K562 (cell line): ENCODE data around the gene MARK2. TPM values are rescaled to one million over a fixed set of nuclear protein-coding genes. Genes with fewer than 3 reads are reported as not detected.

ENCODE experiments used
- ATAC-seq: fragments of 200-7000 bp; cut with Tn5 transposase; 3 replicates; pipeline ENCODE4 v1.9.1; 2020; ENCODE audit warnings: moderate library complexity
- BruUV-seq: library from RNA; stranded (reverse); fragments of 400-500 nt; replicated peaks from 2 replicates; lab custom pipeline; 2021; lab: Mats Ljungman, UMichigan
- CTCF ChIA-PET: fragments of 300-600 bp; formaldehyde crosslinking; extraction: SDS; loops from one replicate; lab custom pipeline; 2021; ENCODE audit warnings: low intra/inter-chr PET ratio; lab: Yijun Ruan, JAX
- POLR2A ChIA-PET: fragments of 300-600, 350-650 bp; sonication (Branson Sonifier 250); formaldehyde crosslinking; extraction: SDS; loops from one replicate; lab custom pipeline; 2021; ENCODE audit warnings: antibody characterized with exemption, inconsistent platforms; lab: Yijun Ruan, JAX
- DNase-seq, 4 experiments: peaks; one replicate each; pipeline versions ENCODE4 v3.0.0 to v3.0.0-alpha.2; 2011 to 2018; ENCODE audit warnings: low spot score in 3 of 4, mixed read lengths in 3 of 4; ENCODE audit errors: extremely low read depth in 1 of 4
- FAIRE-seq: peaks from 2 replicates; lab custom pipeline; 2011; peaks lifted over from hg19 to GRCh38; lab: Jason Lieb, UNC
- H2AFZ ChIP-seq: 2 replicates; pipeline ENCODE4 v1.6.0; 2011; ENCODE audit warnings: low read depth, low read length, control low read depth, inconsistent platforms
- H3K27ac ChIP-seq: fragments of 200-600 bp; 3 replicates; pipeline ENCODE4 v1.8.0; 2011; ENCODE audit warnings: low read depth, mild to moderate bottlenecking, control low read depth, inconsistent platforms, low read length, moderate library complexity, mixed read lengths; ENCODE audit errors: extremely low read depth
- H3K27me3 ChIP-seq, 2 experiments: fragments of 300-600 bp in 1 of 2; 2 replicates in 1 of 2; 3 replicates in 1 of 2; pipeline versions ENCODE4 v1.6.0 to v1.8.0; 2011; ENCODE audit warnings: inconsistent platforms in 2 of 2, low read length in 2 of 2, mild to moderate bottlenecking in 1 of 2, mixed read lengths in 1 of 2, moderate library complexity in 1 of 2; ENCODE audit not compliant: control insufficient read depth in 2 of 2, insufficient read depth in 2 of 2
- H3K36me3 ChIP-seq: fragments of 300-600 bp; 3 replicates; pipeline ENCODE4 v1.8.0; 2011; ENCODE audit warnings: mild to moderate bottlenecking, low read length, inconsistent platforms; ENCODE audit not compliant: control insufficient read depth, insufficient read depth
- H3K4me1 ChIP-seq, 2 experiments: fragments of 200-600 bp in 1 of 2; replicated peaks in 1 of 2; 2 replicates in 1 of 2; 3 replicates in 1 of 2; pipeline versions ENCODE4 v1.5.1 to v1.8.0; 2011; ENCODE audit warnings: inconsistent platforms in 2 of 2, low read length in 2 of 2, mild to moderate bottlenecking in 1 of 2, mixed read lengths in 1 of 2, moderate library complexity in 1 of 2; ENCODE audit not compliant: control insufficient read depth in 2 of 2, insufficient read depth in 2 of 2
- H3K4me2 ChIP-seq: 2 replicates; pipeline ENCODE4 v1.6.1; 2011; ENCODE audit warnings: low read length, control low read depth, inconsistent platforms, mixed read lengths; ENCODE audit not compliant: insufficient read depth
- H3K4me3 ChIP-seq: fragments of 200-600 bp; sonication (generic), shearing (Covaris generic); 2 replicates; pipeline ENCODE4 v1.5.1; 2016; ENCODE audit warnings: control low read depth, inconsistent platforms
- H3K79me2 ChIP-seq: fragments of 200-600 bp; 3 replicates; pipeline ENCODE4 v1.8.0; 2011; ENCODE audit warnings: low read length, inconsistent platforms; ENCODE audit not compliant: control insufficient read depth, insufficient read depth
- H3K9ac ChIP-seq, 2 experiments: 2 replicates each; pipeline versions ENCODE4 v1.6.0 to v1.6.1; 2011; ENCODE audit warnings: low read depth in 2 of 2, low read length in 2 of 2, control low read depth in 1 of 2, inconsistent platforms in 1 of 2, mild to moderate bottlenecking in 1 of 2, mixed read lengths in 1 of 2; ENCODE audit not compliant: insufficient read depth in 1 of 2
- H3K9me1 ChIP-seq: one replicate; pipeline ENCODE4 v1.6.0; 2011; ENCODE audit warnings: inconsistent platforms, mild to moderate bottlenecking, low read length, moderate library complexity; ENCODE audit not compliant: control insufficient read depth, insufficient read depth
- H3K9me3 ChIP-seq: replicated peaks from 2 replicates; pipeline ENCODE4 v1.5.1; 2011; ENCODE audit warnings: low read depth, low read length, inconsistent platforms; ENCODE audit not compliant: control insufficient read depth, insufficient read depth
- H4K20me1 ChIP-seq: replicated peaks from 2 replicates; pipeline ENCODE4 v1.6.1; 2011; ENCODE audit warnings: low read length, inconsistent platforms, mixed read lengths; ENCODE audit not compliant: control insufficient read depth, insufficient read depth
- CREB1 ChIP-seq, 2 experiments: sonication (generic) in 1 of 2; formaldehyde crosslinking in 1 of 2; IDR thresholded peaks; 2 replicates each; pipeline versions ENCODE4 v1.6.1 to v1.8.0; 2012 to 2022; ENCODE audit warnings: inconsistent platforms in 1 of 2, mild to moderate bottlenecking in 1 of 2, missing genetic modification reagents in 1 of 2, moderate library complexity in 1 of 2
- ESRRA ChIP-seq: fragments of 450-650 bp; IDR thresholded peaks from 2 replicates; pipeline ENCODE4 v1.6.1; 2014; ENCODE audit warnings: low read depth, mild to moderate bottlenecking, moderate library complexity, borderline replicate concordance
- NFIC ChIP-seq: fragments of 450-650 bp; IDR thresholded peaks from 2 replicates; pipeline ENCODE4 v1.6.1; 2017; ENCODE audit warnings: mild to moderate bottlenecking, inconsistent platforms
- SPI1 ChIP-seq: IDR thresholded peaks from 2 replicates; pipeline ENCODE4 v1.6.1; 2011; ENCODE audit warnings: low read depth, low read length, control low read depth, borderline replicate concordance
- ZKSCAN8 ChIP-seq: fragments of 200-800 bp; sonication (Bioruptor generic); IDR thresholded peaks from 2 replicates; pipeline ENCODE4 v1.6.1; 2016; ENCODE audit warnings: missing genetic modification characterization, missing compliant biosample characterization
- ZNF354B ChIP-seq: fragments of 250-450 bp; sonication (Bioruptor Pico); IDR thresholded peaks from 2 replicates; pipeline ENCODE4 v1.4.0; 2020
- ZNF830 ChIP-seq: fragments of 250-450 bp; sonication (Bioruptor Pico); IDR thresholded peaks from 2 replicates; pipeline ENCODE4 v1.5.0; 2021; ENCODE audit warnings: mild to moderate bottlenecking
- WGBS: fragments of 100-300 bp; shearing (Covaris generic); methylation state at CpG from one replicate; pipeline ENCODE4 v1.1.6; 2016; ENCODE audit warnings: low coverage, mixed read lengths; ENCODE audit not compliant: insufficient coverage; ENCODE audit errors: missing lambda C conversion rate; 5-methylcytosine and 5-hydroxymethylcytosine counted together
- in situ Hi-C: fragments of 300-500 bp; cut with MboI; formaldehyde crosslinking; loops from 4 replicates; pipeline ENCODE4 v1.15.0; 2018; ENCODE audit warnings: inconsistent platforms, mixed read lengths
- intact Hi-C: fragments of 100-400 bp; cut with micrococcal nuclease; formaldehyde crosslinking; loops from 2 replicates; pipeline ENCODE4 v1.14.2; 2022
- polyA plus RNA-seq, 8 experiments: library from polyadenylated mRNA; depleted of rRNA in 4 of 8; stranded (reverse) in 5 of 8; unstranded in 3 of 8; fragments of >200 nt; fragmentation: Nextera tagmentation in 2 of 8; fragmentation: Illumina TruSeq in 1 of 8; extraction: Ambion mirVana in 2 of 8; extraction: Trizol in 1 of 8; gene quantifications; 2 replicates each; pipeline versions ENCODE4 v1.2.1 to v1.2.3, GENCODE V29; 2011 to 2014; ENCODE audit warnings: inconsistent platforms in 1 of 8, missing spikeins in 1 of 8
- total RNA-seq, 7 experiments: library from RNA; depleted of rRNA in 6 of 7; stranded (reverse); fragments of >200 nt in 6 of 7; fragmentation: Illumina TruSeq in 2 of 7; extraction: Trizol in 2 of 7; gene quantifications; 2 replicates each; pipeline versions ENCODE4 v1.2.1 to v1.2.3, GENCODE V29; 2011 to 2021; ENCODE audit warnings: low replicate concordance in 1 of 7

Gene MARK2
- total and polyA plus RNA-seq, 9 of the 15 experiments (the other 6 are each of a cell fraction or from before 2014, with no cell fraction given): 0.32 to 43.5 (median 15.1) TPM

GRCh38 chr11:63920126-63920938 is 81.4 kb downstream of the MARK2 start:
- H3K36me3 ChIP-seq: no peaks in the 10 kb centered on the region
- no peak overlapping the region for H3K4me2 ChIP-seq
- FAIRE-seq (no peak), ATAC-seq (no peak), DNase-seq (no peak)
- no peak overlapping the region for H3K4me3 ChIP-seq
- 69% methylated on average over 14 of the region's 22 CpGs for WGBS
- H3K27me3 ChIP-seq: no peaks in the 10 kb centered on the region
- intact Hi-C loops (no loop called here), in situ Hi-C loops (no loop called here)
- H3K9ac ChIP-seq: peak overlapping the region in 1 of 2 experiments; percentile 95; a peak in 2 of 4 replicates
- no TSS peak for BruUV-seq
- peak overlapping the region; percentile 89 for H2AFZ ChIP-seq
- peaks cover 46 to 65% of the 10 kb centered on the region in 2 experiments for H3K4me1 ChIP-seq
- no peaks in the 10 kb centered on the region for H3K9me1 ChIP-seq
- no peaks in the 10 kb centered on the region for H4K20me1 ChIP-seq
- H3K27ac ChIP-seq: no peak overlapping the region
- TF ChIP-seq ZNF354B (no peak), ZKSCAN8 (CRISPR knock-in tag) (peak; percentile 91), ZNF830 (no peak), ESRRA (peak; percentile 48; the same call in 1 of the 2 replicates), SPI1 (no peak), NFIC (peak; percentile 37; the same call in 1 of the 2 replicates), CREB1 (IDR thresholded peaks at IDR 0.05) (no peak), CREB1 (CRISPR knock-in tag; IDR thresholded peaks at IDR 0.05) (no peak)
- POLR2A ChIA-PET: interaction anchor here (0.8 kb wide), 1 partner anchor 9 kb away, joined by 4 read pairs; no protein-coding TSS in a partner anchor
- H3K79me2 ChIP-seq: no peaks in the 10 kb centered on the region
- no peaks in the 10 kb centered on the region for H3K9me3 ChIP-seq
- CTCF ChIA-PET: interaction anchor here (0.6 kb wide), 1 partner anchor 366 kb away, joined by 3 read pairs; no protein-coding TSS in a partner anchor
